ENCODE data around the gene AFG3L2.

DNA sequence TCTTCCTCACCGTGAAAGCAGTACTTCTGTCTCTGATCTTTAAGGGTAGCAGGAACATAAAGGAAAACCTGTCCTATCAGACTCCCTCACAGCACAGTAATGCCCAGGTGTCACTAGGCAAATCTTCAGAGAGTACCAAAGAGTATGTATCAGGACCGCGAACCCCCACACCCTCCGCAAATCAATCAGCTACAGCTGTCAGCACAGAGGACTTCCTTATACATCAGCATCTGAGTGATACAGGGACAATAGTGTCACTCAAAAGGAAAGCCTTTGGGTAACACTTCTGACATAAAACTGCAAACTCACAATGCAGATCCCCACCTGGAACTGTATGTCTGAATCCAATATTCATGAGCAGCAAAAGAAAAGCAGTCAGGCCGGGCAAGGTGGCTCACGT is 2.6 kb downstream of the AFG3L2 start:
- TF ChIP-seq, protein P1, sequence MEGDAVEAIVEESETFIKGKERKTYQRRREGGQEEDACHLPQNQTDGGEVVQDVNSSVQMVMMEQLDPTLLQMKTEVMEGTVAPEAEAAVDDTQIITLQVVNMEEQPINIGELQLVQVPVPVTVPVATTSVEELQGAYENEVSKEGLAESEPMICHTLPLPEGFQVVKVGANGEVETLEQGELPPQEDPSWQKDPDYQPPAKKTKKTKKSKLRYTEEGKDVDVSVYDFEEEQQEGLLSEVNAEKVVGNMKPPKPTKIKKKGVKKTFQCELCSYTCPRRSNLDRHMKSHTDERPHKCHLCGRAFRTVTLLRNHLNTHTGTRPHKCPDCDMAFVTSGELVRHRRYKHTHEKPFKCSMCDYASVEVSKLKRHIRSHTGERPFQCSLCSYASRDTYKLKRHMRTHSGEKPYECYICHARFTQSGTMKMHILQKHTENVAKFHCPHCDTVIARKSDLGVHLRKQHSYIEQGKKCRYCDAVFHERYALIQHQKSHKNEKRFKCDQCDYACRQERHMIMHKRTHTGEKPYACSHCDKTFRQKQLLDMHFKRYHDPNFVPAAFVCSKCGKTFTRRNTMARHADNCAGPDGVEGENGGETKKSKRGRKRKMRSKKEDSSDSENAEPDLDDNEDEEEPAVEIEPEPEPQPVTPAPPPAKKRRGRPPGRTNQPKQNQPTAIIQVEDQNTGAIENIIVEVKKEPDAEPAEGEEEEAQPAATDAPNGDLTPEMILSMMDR (IDR thresholded peaks at IDR 0.05), result no peak
- TF ChIP-seq POLR2A (IDR thresholded peaks at IDR 0.05), result no peak
